LHCN-M2 (cell line): ENCODE results near the gene DECR2. TPM values are rescaled to one million over a fixed set of nuclear protein-coding genes. Genes with fewer than 3 reads are reported as not detected.

Source experiments
- DNase-seq: peaks from one replicate; pipeline ENCODE4 v3.0.0-alpha.2; 2012; ENCODE audit warnings: low read depth
- total RNA-seq: library from RNA; depleted of rRNA; stranded (reverse); fragments of >200 nt; gene quantifications from 2 replicates; pipeline ENCODE4 v1.2.3, GENCODE V29; 2014; rRNA removed

DECR2 gene
- total RNA-seq, 1 experiment from 2014 or later: 22.6 TPM

GRCh38 chr16:441447-441846 lies 39.8 kb downstream of the DECR2 start:
- DNase-seq: no peak

GRCh38 chr16:442976-443375 lies 41.3 kb downstream of the DECR2 start:
- no peak for DNase-seq

GRCh38 chr16:444027-444426 lies 42.3 kb downstream of the DECR2 start:
- DNase-seq: no peak

DNA sequence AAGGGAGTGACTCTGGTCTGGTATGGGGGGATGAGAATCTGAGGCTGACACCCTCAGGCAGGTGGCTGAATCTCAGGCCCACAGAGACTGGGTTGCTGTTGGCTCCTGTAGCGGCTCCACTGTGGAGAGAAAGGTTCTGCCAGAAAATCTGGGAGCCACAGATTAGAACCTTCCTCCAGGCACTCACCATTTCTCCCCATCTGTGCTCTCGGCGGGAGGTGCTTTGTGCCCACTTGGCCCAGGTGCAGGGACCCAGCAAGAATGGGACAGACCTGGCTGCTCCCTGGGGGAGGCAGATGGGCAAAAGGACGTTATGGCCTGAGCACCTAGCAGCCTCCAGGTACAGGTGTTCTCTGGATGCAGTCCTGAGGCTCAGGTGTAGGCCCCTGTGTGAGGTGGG lies 43.9 kb downstream of the DECR2 start:
- DNase-seq: no peak

DNA sequence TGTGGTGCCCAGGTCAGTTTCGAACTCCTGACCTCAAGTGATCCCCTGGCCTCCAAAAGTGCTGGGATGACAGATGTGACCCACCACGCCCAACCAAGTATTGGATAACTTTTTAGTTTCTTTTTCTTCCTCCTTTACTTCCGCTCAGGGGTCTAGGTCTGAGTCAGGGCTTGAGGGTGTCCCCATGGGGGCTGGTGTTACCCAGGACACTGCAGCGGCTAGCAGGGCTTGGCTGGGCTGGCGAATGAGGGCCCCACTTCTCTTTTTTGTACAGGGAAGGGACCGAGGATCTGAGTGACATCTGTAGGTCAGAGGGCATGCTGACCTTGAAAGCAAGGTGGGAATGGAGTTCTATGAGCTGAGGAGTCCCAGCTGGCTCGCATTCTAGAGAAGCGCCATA lies 48.7 kb downstream of the DECR2 start:
- DNase-seq: no peak

GRCh38 chr16:450785-451512 lies 49.3 kb downstream of the DECR2 start:
- DNase-seq: no peak

- DNase-seq: no peak
Measured at GRCh38 chr16:454397-454940, 52.8 kb downstream of the DECR2 start.

GRCh38 chr16:455453-455852 lies 53.8 kb downstream of the DECR2 start:
- no peak for DNase-seq

DNA sequence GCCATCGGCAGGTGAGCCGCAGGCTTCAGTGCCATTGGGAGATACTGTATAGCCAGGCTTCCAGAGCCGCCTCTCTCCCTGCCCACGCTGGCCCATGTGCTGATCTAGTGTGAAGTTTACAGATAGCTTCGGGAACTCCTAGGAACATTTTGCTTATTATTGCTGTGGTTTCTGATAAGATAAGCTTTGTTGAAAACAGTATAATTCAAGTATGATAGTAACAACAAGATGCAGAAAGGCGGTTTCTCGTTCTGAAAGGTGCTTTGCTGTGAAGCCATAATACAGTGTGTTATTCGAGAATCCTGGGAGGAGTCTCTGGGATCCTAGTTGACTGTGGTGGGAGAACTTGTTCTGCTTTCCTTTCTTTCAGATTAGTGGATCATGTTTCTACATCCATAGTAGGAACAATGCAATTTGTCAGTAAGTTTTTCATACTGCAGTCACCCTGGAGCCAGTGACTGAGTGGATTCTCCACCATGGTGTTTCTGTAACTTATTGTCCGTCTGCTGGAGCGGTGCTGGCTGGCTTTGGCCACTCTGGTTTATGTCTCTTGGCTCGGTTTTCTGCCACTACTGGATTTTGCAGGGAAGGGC lies 55.3 kb downstream of the DECR2 start:
- DNase-seq: peak; percentile 46

DNA sequence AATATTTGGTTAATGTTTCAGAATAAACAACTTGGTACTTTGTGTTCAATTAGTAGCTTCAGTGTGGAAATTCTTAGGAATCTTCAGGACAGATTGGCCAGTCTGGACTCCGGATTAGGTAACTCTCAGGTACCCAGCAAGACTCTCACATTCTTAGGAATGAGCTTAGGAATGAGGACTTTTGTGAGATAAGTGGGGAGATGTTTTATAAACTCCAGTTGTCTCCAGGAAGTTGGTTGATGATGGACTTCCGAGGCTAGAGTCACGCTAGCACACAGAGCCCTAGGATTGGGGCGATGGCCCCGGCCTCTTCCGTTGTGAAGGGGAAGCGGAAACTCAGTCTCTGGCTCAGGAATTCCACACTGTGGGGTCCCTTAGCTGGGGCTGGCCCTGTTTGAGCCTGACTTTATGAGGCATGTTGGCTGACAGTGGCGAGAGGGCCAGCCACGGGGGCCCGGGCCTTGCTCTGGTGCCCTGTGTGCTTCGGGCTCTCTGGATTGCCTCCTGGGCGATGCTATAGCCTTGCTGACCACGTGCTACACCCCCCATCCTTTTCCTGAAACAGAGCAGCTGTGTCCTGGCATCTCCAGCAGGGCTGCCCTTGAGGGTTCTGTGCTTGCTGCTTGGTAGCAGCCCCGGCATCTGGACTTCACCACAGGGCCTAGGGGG lies 56.2 kb downstream of the DECR2 start:
- DNase-seq: peak; percentile 69

GRCh38 chr16:459761-460160 lies 58.1 kb downstream of the DECR2 start:
- no peak for DNase-seq

DNA sequence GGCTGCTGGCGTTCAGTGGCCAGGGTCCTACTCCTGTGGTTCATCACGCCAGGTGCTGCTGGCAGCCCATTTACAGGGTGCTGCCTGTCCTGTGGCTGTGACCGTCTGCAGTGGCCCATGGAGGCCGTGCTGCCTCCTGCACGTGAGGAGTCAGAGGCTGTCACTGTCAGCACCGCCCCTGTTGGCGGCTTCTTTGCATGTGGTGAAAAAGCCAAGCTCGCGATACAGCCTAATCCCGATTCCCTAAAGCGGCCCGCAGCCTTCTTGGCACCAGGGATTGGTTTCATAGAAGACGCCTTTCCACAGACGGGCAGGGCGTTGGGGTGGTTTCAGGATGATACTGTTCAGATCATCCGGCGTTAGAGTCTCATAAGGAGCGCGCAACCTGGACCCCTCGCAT lies 59.1 kb downstream of the DECR2 start:
- no peak for DNase-seq

Other genes with a start within 250 kb of the DECR2 start
- not detected in 2 replicates for gene HBZ, start 249.2 kb upstream of the DECR2 start, total RNA-seq
- gene HBM, start 235.9 kb upstream of the DECR2 start, total RNA-seq: not detected in 2 replicates
- gene HBA2, start 229.0 kb upstream of the DECR2 start, total RNA-seq: 0.77 TPM in 1 of 2 replicates, not detected in the other
- gene HBA1, start 225.2 kb upstream of the DECR2 start, total RNA-seq: not detected in 2 replicates
- 1.5 TPM in 1 of 2 replicates, not detected in the other for gene HBQ1, start 221.4 kb upstream of the DECR2 start, total RNA-seq
- 51.2 and 56.2 TPM in 2 replicates for gene LUC7L, start 172.4 kb upstream of the DECR2 start, total RNA-seq
- gene FAM234A, start 167.1 kb upstream of the DECR2 start, total RNA-seq: 107 and 132 TPM in 2 replicates
- gene RGS11, start 125.9 kb upstream of the DECR2 start, total RNA-seq: 0.96 and 1.1 TPM in 2 replicates
- not detected in 2 replicates for gene ARHGDIG, start 121.3 kb upstream of the DECR2 start, total RNA-seq
- gene PDIA2, start 118.7 kb upstream of the DECR2 start, total RNA-seq: 0.29 and 1.2 TPM in 2 replicates
- 21.6 and 22.8 TPM in 2 replicates for gene AXIN1, start 49.2 kb upstream of the DECR2 start, total RNA-seq
- 135 and 156 TPM in 2 replicates for gene MRPL28, start 31.3 kb upstream of the DECR2 start, total RNA-seq
- 72.4 and 90.2 TPM in 2 replicates for gene PGAP6, start 19.9 kb upstream of the DECR2 start, total RNA-seq
- gene NME4, start 4.7 kb upstream of the DECR2 start, total RNA-seq: 142 and 186 TPM in 2 replicates
- gene RAB11FIP3, start 23.8 kb downstream of the DECR2 start, total RNA-seq: 44.1 and 61.6 TPM in 2 replicates
- gene CAPN15, start 125.8 kb downstream of the DECR2 start, total RNA-seq: 66.5 and 71.1 TPM in 2 replicates
- 0.06 TPM in 1 of 2 replicates, not detected in the other for gene PRR35, start 158.5 kb downstream of the DECR2 start, total RNA-seq
- gene NHLRC4, start 165.1 kb downstream of the DECR2 start, total RNA-seq: 0.11 TPM in 1 of 2 replicates, not detected in the other
- 46.7 and 51.4 TPM in 2 replicates for gene PIGQ, start 168.1 kb downstream of the DECR2 start, total RNA-seq
- gene RAB40C, start 188.2 kb downstream of the DECR2 start, total RNA-seq: 11.9 and 13.3 TPM in 2 replicates
- gene WFIKKN1, start 229.1 kb downstream of the DECR2 start, total RNA-seq: 0.06 TPM in 1 of 2 replicates, not detected in the other
- gene METTL26, start 234.4 kb downstream of the DECR2 start, total RNA-seq: 132 and 145 TPM in 2 replicates
- 19.7 and 20.2 TPM in 2 replicates for gene MCRIP2, start 239.9 kb downstream of the DECR2 start, total RNA-seq
- gene WDR90, start 247.5 kb downstream of the DECR2 start, total RNA-seq: 23.4 and 29.1 TPM in 2 replicates